T-helper 2 cell treated with Interferon-gamma antibody and Interleukin-4, amounts not matched to agents 5 μg/mL and 100 μg/mL, for 36 hours (primary cell): ENCODE data around the gene DPEP2NB.
A peak's percentile ranks its signal among the peaks of the same experiment; 100 is the strongest.

Source experiments
- DNase-seq: peaks from one replicate; pipeline ENCODE4 v3.0.0; 2021; ENCODE audit warnings: low spot score
- H3K27ac Mint-ChIP-seq: one replicate; pipeline ENCODE4 v1.8.0; 2021; ENCODE audit warnings: mild to moderate bottlenecking, mixed read lengths
- H3K27me3 Mint-ChIP-seq: one replicate; pipeline ENCODE4 v1.8.0; 2021; ENCODE audit warnings: low read depth, mixed read lengths
- H3K36me3 Mint-ChIP-seq: one replicate; pipeline ENCODE4 v1.8.0; 2021; ENCODE audit warnings: low read depth, mixed read lengths
- H3K4me1 Mint-ChIP-seq: one replicate; pipeline ENCODE4 v1.8.0; 2021; ENCODE audit warnings: low read depth, mixed read lengths
- H3K4me3 Mint-ChIP-seq: one replicate; pipeline ENCODE4 v1.8.0; 2022; ENCODE audit warnings: mild to moderate bottlenecking, moderate library complexity, mixed read lengths
- H3K9me3 Mint-ChIP-seq: one replicate; pipeline ENCODE4 v1.8.0; 2021; ENCODE audit warnings: mixed read lengths

DPEP2NB gene

GRCh38 chr16:68015681-68016080 lies at the start of gene DPEP2NB:
Gene DPEP2NB (minus strand): TSS chr16:68015911. CDS start chr16:68015770, 141 bp downstream.
- H3K27ac Mint-ChIP-seq: no peak within 1 kb of the TSS
- H3K36me3 Mint-ChIP-seq: peaks cover 4% of the 10 kb centered on the region
- H3K4me3 Mint-ChIP-seq: no peak within 1 kb of the TSS
- no peak for DNase-seq
- no peaks in the 10 kb centered on the region for H3K9me3 Mint-ChIP-seq
- H3K27me3 Mint-ChIP-seq: no peaks in the 10 kb centered on the region
- peaks cover 2% of the 10 kb centered on the region for H3K4me1 Mint-ChIP-seq

- Mint-ChIP-seq H3K27me3 (no peaks in the 10 kb centered on the region), H3K9me3 (no peaks in the 10 kb centered on the region), H3K4me1 (peaks cover 73% of the 10 kb centered on the region), H3K4me3 (peak overlapping the region; percentile 56), H3K27ac (peak overlapping the region; percentile 89), H3K36me3 (peaks cover 47% of the 10 kb centered on the region)
- DNase-seq: peak; percentile 68
These were observed 49.2 kb upstream of the DPEP2NB start for GRCh38 chr16:68064791-68065365.

GRCh38 chr16:68062910-68063393 lies 47.2 kb upstream of the DPEP2NB start:
- Mint-ChIP-seq H3K36me3 (peaks cover 56% of the 10 kb centered on the region), H3K4me3 (peak overlapping the region; percentile 47), H3K27ac (peak overlapping the region; percentile 87), H3K9me3 (no peaks in the 10 kb centered on the region), H3K4me1 (peaks cover 75% of the 10 kb centered on the region), H3K27me3 (no peaks in the 10 kb centered on the region)
- peak; percentile 48 for DNase-seq

GRCh38 chr16:68061396-68061795 lies 45.7 kb upstream of the DPEP2NB start:
- Mint-ChIP-seq H3K4me1 (peaks cover 66% of the 10 kb centered on the region), H3K27ac (peak overlapping the region; percentile 71), H3K36me3 (peaks cover 54% of the 10 kb centered on the region), H3K4me3 (peak overlapping the region; percentile 8), H3K9me3 (no peaks in the 10 kb centered on the region), H3K27me3 (no peaks in the 10 kb centered on the region)
- DNase-seq: no peak

- Mint-ChIP-seq H3K4me1 (peaks cover 52% of the 10 kb centered on the region), H3K9me3 (no peaks in the 10 kb centered on the region), H3K36me3 (peaks cover 57% of the 10 kb centered on the region), H3K27ac (peak overlapping the region; percentile 66), H3K4me3 (peak overlapping the region; percentile 16), H3K27me3 (no peaks in the 10 kb centered on the region)
- DNase-seq: no peak
These were observed 44.1 kb upstream of the DPEP2NB start for GRCh38 chr16:68059804-68060203.

GRCh38 chr16:68055395-68055794 lies 39.7 kb upstream of the DPEP2NB start:
- Mint-ChIP-seq H3K27me3 (no peaks in the 10 kb centered on the region), H3K9me3 (no peaks in the 10 kb centered on the region), H3K4me3 (no peak overlapping the region), H3K27ac (no peak overlapping the region), H3K4me1 (peaks cover 17% of the 10 kb centered on the region), H3K36me3 (peaks cover 51% of the 10 kb centered on the region)
- DNase-seq: no peak

GRCh38 chr16:68049449-68049848 lies 33.7 kb upstream of the DPEP2NB start:
- no peak overlapping the region for H3K27ac Mint-ChIP-seq
- peaks cover 37% of the 10 kb centered on the region for H3K36me3 Mint-ChIP-seq
- no peaks in the 10 kb centered on the region for H3K9me3 Mint-ChIP-seq
- DNase-seq: no peak
- H3K27me3 Mint-ChIP-seq: no peaks in the 10 kb centered on the region
- H3K4me3 Mint-ChIP-seq: no peak overlapping the region
- H3K4me1 Mint-ChIP-seq: peaks cover 5% of the 10 kb centered on the region

GRCh38 chr16:68047987-68048386 lies 32.3 kb upstream of the DPEP2NB start:
- Mint-ChIP-seq H3K27me3 (no peaks in the 10 kb centered on the region), H3K36me3 (peaks cover 32% of the 10 kb centered on the region), H3K4me1 (peaks cover 5% of the 10 kb centered on the region), H3K27ac (peak overlapping the region; percentile 50), H3K9me3 (no peaks in the 10 kb centered on the region), H3K4me3 (no peak overlapping the region)
- DNase-seq: no peak

- H3K4me1 Mint-ChIP-seq: peaks cover 5% of the 10 kb centered on the region
- no peaks in the 10 kb centered on the region for H3K9me3 Mint-ChIP-seq
- DNase-seq: no peak
- peaks cover 34% of the 10 kb centered on the region for H3K36me3 Mint-ChIP-seq
- H3K27ac Mint-ChIP-seq: no peak overlapping the region
- H3K27me3 Mint-ChIP-seq: no peaks in the 10 kb centered on the region
- H3K4me3 Mint-ChIP-seq: no peak overlapping the region
These were observed 30.4 kb upstream of the DPEP2NB start for GRCh38 chr16:68046106-68046505.

- DNase-seq: no peak
- H3K4me1 Mint-ChIP-seq: peaks cover 12% of the 10 kb centered on the region
- H3K9me3 Mint-ChIP-seq: no peaks in the 10 kb centered on the region
- H3K27me3 Mint-ChIP-seq: no peaks in the 10 kb centered on the region
- H3K27ac Mint-ChIP-seq: no peak overlapping the region
- H3K4me3 Mint-ChIP-seq: no peak overlapping the region
- peaks cover 29% of the 10 kb centered on the region for H3K36me3 Mint-ChIP-seq
These were observed 26.1 kb upstream of the DPEP2NB start for GRCh38 chr16:68041783-68042182.

- Mint-ChIP-seq H3K9me3 (no peaks in the 10 kb centered on the region), H3K36me3 (peaks cover 30% of the 10 kb centered on the region), H3K4me3 (no peak overlapping the region), H3K4me1 (peaks cover 11% of the 10 kb centered on the region), H3K27ac (peak overlapping the region; percentile 60), H3K27me3 (no peaks in the 10 kb centered on the region)
- DNase-seq: peak; percentile 81
These were observed 25.0 kb upstream of the DPEP2NB start for GRCh38 chr16:68040506-68041288.

GRCh38 chr16:68037841-68038597 lies 22.3 kb upstream of the DPEP2NB start:
- no peak for DNase-seq
- H3K27ac Mint-ChIP-seq: peak overlapping the region; percentile 10
- no peaks in the 10 kb centered on the region for H3K9me3 Mint-ChIP-seq
- H3K27me3 Mint-ChIP-seq: no peaks in the 10 kb centered on the region
- H3K4me3 Mint-ChIP-seq: no peak overlapping the region
- peaks cover 13% of the 10 kb centered on the region for H3K4me1 Mint-ChIP-seq
- H3K36me3 Mint-ChIP-seq: peaks cover 28% of the 10 kb centered on the region

- Mint-ChIP-seq H3K27me3 (no peaks in the 10 kb centered on the region), H3K9me3 (no peaks in the 10 kb centered on the region), H3K4me3 (no peak overlapping the region), H3K36me3 (peaks cover 19% of the 10 kb centered on the region), H3K4me1 (peaks cover 12% of the 10 kb centered on the region), H3K27ac (peak overlapping the region; percentile 11)
- DNase-seq: no peak
These were observed 19.5 kb upstream of the DPEP2NB start for GRCh38 chr16:68035227-68035626.

GRCh38 chr16:68033101-68033500 lies 17.4 kb upstream of the DPEP2NB start:
- Mint-ChIP-seq H3K4me1 (peaks cover 9% of the 10 kb centered on the region), H3K9me3 (no peaks in the 10 kb centered on the region), H3K4me3 (no peak overlapping the region), H3K27ac (no peak overlapping the region), H3K27me3 (no peaks in the 10 kb centered on the region), H3K36me3 (peaks cover 15% of the 10 kb centered on the region)
- no peak for DNase-seq
